DMS 273 treated with DMSO at 0.1 percent for 48 hours (cell line): ENCODE measurements around the gene ZNF438.
"Not testable (repeated sequence)": the region's sequence is repeated elsewhere in the genome, so short reads cannot be mapped to it uniquely, and the experiment has no call there.

Experiments used
- DNase-seq: peaks from one replicate; lab custom pipeline; 2025; lab: John Stamatoyannopoulos, UW

ZNF438 gene

DNA sequence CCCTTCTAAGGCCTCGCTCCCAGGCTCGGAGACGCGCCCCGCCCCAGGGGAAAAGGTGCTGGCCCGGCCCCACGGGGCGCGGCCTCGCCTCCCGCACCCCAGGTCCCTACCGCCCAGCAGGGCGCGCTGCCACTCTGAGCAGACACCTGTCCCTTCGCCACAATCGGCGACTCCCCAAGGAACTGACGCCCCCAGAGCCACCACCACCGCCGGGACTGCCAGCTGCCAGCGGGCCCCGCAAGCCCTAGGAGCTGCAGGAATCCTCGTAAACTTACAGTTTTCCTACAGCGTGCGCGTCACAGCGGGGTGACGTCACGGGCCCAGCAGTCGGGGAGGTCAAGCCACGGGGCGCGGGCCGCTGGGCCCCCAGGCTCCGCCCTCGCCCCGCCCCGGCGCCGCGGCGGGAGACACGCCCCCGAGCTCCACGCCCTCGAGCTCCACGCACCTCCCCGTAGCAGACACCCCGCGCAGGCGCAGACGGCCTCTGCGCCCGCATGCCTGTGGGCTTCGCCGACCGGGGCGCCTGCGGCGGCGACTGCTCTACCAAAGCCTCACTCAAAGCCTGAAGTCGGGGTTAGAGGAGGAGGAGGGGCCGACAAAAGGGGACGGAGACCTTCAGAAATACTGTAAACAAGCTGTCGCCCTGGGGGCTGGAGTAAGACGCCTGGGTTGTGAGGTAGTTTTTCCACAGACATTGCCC lies at the start of gene ZNF438:
Gene ZNF438 (minus strand): TSS at position 308 of the 700 bp plus-strand sequence. CDS start 154,831 bp downstream, outside the sequence.
- DNase-seq = peak; percentile 73

GRCh38 chr10:31076610-31076988 lies 44.9 kb upstream of the ZNF438 start:
- no peak for DNase-seq

DNA sequence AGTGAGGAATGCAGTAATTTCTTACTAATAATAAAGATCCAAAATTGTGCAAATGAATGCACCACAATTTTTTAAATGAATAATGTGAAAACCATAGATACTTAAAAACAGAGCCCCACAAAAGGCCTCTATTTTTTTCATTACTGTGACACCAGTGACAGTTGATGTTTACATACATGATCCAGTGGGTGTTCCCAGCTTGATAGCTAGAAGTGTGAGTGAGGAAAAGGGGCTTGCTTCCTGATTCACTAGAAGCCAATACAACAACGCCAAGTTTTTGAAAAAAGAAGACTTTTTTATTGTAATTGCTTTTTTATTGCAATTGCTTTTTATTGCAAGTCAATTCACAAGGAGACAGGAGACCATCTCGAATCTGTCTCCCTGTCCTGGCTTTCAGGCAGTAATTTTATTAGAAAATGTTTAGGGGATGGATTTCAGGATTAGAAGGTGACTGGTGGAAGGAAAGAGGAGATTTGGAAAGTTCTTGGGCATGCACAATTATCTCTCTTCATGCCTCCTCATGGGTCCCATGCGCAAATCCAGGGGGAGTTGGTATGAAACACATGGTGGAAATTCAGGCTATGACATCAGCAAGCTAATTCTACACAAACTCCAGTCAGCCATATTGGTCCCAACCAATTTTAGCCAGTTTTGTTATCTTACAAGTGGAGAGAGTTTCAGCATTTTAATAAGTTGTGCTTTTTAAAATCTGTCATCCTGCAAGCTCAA lies 44.4 kb upstream of the ZNF438 start:
- DNase-seq = no peak

- DNase-seq = no peak
Observed at GRCh38 chr10:31075434-31075833, 43.8 kb upstream of the ZNF438 start.

DNA sequence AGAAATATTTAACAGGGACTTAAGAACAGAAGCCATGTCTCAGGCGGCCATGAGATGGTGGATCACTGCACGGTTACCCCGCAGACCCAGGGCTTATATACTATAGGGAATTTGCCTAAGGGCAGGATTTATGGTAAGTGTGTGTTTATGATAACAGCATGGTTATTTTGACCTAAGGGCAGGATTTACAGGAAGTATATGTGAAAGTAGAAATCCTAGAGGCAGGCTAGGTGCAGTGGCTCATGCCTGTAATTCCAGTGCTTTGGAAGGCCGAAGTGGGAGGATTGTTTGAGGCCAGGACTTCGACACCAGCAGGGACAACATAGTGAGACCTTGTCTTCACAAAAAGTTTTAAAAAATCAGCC lies 43.0 kb upstream of the ZNF438 start:
- DNase-seq = no peak

- no peak for DNase-seq
Observed at GRCh38 chr10:31073996-31074721, 42.5 kb upstream of the ZNF438 start.

DNA sequence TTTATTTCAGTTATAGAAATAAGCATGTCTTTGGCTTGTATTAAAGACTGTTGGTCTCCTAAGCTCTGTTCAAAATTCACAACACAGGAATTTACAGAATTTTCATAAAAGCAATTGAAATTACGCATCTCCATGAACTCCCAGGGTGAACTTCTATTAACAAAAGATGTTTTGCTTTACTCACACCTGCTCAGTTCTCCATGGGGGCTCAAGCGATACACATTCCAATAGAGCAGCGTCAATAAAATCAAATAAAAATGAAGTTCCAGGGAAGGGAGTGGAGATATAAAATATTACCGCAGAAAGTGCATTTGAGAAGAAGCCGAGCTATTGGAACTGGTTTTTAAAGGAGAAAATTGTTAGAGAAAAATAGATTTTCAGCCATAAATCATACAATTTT lies 41.5 kb upstream of the ZNF438 start:
- no peak for DNase-seq

- no peak for DNase-seq
Observed at GRCh38 chr10:31072451-31072850, 40.8 kb upstream of the ZNF438 start.

DNA sequence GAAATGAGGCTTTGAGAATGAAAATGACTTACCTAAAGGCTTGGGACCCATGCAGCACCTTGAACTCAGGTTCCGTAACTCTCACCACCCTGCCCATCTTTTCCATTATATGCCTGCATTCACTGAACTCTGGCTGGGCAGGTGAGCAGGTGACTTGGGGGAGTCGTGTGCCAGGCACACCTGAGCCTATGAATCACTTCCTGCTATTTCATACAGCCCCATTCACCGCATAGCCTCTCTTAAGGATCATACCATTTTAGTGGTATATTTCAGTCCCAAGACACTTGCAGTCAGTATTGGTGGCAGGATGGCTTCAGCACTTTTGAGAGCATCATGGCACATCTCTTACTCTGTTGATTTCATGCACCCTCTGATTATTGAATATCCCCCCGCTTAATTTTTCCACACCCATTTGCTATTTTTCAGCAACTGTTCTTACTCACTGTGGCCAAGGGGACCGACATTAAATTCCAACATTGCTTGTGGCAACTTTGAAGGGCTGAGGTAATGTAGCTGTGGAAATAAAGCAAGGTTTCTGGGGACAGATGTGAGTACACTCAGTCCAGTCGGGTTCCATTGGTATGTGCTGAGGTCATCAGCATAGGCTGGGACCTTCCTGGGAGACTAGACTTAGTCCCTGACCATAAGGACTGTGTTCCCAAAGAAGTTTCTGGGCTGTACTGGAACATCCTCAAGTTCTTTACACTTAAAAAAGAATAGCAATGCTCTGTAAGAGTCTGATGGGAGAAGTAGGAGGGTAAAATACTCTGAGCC lies 39.8 kb upstream of the ZNF438 start:
- DNase-seq = no peak

GRCh38 chr10:31070691-31071090 lies 39.0 kb upstream of the ZNF438 start:
- DNase-seq = no peak

DNA sequence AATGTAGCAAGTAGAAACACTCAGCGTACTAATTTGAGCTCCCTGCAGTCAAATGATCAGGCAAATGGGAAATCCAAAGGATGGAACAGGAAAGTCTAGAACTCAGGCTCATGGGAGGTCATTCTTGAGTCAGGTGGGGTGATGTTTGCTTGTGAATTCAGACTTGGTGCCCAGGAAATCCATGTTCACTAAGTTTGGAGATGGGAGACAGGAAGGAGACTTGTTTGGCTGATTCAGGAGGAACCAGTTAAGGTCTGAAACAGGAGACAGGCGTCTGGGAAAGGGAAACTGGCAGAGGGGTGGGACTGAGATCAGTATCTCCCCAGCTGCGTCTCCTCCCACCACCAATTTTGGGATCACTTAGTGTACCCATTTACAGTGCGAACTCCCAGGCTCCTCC lies 38.4 kb upstream of the ZNF438 start:
- no peak for DNase-seq

- no peak for DNase-seq
Observed at GRCh38 chr10:31069411-31069810, 37.7 kb upstream of the ZNF438 start.

DNA sequence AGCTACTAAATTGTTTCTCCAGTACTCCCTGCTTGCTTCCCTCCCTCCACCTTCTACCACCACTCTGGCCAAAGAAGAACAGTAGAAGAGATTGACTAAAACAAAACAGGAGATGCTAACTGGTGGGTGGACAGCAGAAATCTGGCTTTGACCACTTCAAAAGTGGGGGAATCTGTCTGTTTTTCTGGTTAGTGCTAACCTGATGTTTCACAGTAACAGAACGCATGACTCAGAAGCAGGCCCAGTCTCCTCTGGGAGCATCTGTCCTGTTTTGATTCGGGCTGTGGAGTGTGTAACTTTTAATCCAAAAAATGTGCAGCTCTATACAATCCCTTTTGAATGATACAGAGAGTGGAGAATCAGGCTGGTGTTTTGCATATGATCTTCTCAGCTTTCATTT lies 32.7 kb upstream of the ZNF438 start:
- no peak for DNase-seq

DNA sequence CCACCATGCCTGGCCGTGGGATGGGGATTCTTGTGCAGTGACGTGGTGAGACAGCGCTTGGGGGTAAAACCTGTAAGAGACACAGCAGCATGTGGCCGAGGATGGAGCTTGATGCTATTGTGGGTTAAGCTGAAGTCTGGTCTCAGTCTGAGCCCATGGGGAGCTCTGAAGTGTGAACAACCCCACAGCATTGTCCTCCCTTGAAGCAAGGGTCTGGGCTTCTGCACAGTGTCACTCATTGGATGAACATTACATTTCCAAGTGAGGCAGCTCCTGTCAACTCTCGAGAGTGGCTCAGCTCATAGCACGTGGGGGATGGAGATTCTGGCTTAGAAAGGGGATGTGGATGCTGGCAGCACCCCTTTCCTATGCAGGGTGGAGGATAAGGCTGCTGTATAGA lies 32.2 kb upstream of the ZNF438 start:
- no peak for DNase-seq

DNA sequence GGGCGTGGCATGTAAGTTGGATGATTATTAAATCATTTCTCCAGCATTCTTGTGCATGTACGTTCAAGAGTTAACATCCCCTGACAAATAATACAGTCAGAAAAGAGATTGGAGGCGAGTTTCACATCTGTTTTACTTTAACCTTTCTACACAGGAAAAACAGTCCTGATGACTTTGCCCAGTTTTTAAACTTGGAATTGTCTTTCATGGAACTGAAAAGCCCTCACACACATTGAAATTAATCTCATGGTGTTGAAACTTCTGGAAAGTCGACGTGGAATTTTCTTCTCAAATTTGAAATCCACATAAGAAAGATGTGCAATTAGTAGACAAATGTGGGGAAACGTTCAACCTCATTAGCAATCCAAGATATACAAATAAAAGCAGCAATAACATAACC lies 31.2 kb upstream of the ZNF438 start:
- no peak for DNase-seq

- no peak for DNase-seq
Observed at GRCh38 chr10:31061941-31062340, 30.3 kb upstream of the ZNF438 start.

DNA sequence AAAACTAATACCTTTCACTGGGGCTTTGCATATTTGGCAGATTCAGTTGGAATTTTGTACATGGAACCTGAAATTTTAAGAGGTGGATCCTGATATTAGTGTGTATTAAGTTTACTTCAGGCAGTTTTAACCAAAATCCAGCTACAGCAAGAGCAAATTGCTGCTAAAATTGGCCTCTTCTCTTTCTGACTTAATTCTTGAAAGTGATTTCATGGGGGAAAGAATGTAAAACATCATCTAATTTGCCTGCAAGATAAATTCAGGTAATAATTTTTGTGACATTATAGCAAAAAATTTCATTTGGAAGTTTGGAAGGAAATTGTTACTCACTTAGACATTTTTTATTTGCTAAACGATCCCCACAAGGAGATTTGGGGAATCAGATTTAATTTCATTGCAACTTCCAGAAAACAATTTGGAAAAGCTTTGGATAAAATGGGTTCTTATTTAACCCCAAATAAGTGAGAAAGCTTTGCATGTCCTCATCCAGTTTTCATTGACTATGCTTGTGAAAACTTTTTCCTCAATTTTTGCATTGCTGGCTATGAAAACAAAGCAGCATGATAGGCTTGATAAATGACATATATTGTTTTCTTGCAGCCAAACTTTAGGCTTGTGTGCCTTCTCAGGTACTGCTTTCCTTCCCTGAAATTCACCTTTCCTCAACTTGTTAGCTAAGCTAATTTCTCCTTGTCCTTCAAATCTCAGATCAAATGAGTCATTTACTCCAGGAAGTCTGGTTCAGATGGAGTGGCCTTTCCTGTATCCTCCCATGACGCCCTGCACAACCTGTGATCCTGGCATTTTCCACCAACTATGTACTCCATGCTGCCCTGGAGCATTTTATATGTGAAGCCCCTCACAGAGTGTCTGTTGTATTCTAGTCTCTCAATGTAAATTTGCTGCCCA lies 27.4 kb upstream of the ZNF438 start:
- no peak for DNase-seq

DNA sequence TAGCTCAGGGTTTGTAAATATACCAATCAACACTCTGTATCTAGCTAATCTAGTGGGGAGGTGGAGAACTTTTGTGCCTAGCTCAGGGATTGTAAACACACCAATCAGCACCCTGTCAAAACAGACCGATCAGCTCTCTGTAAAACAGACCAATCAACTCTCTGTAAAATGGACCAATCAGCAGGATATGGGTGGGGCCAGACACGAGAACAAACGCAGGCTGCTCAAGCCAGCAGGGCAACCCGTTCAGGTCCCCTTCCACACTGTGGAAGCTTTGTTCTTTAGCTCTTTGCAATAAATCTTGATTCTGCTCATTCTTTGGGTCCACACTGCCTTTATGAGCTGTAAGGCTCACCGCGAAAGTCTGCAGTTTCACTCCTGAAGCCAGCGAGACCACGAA lies 25.0 kb upstream of the ZNF438 start:
- not testable (repeated sequence) for DNase-seq

- DNase-seq = no peak
Observed at GRCh38 chr10:31055573-31056251, 24.0 kb upstream of the ZNF438 start.

DNA sequence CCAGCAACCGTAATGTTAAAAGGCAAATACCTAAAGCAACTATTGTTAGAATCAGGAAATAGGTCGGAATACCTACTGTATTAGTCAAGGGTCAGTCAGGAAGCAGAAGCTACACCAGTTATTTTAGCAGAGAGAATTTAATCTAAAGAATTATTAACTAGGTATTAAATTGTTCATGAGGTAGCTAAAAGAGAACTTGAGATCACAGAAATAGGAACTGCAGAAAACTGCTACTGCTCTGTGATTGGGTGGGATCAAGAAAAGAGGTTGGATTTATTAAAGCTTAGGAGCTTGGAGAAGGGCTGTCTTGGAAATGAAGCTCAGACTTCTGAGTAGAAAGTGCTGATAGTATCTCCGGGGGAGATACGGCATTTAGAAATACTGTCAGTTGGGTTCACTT lies 20.0 kb upstream of the ZNF438 start:
- no peak for DNase-seq

- no peak for DNase-seq
Observed at GRCh38 chr10:31042670-31043069, 11.0 kb upstream of the ZNF438 start.
